Astrocyte (in vitro differentiated cells and primary cell): ENCODE data around the gene IL21R.

Experiments
- EZH2 ChIP-seq: IDR thresholded peaks from 2 replicates; pipeline ENCODE4 v1.6.1; 2012; ENCODE audit warnings: mild to moderate bottlenecking, low read length, inconsistent platforms; ENCODE audit not compliant: insufficient read depth
- TF ChIP-seq, protein P1 (sequence below): IDR thresholded peaks from 2 replicates; pipeline ENCODE4 v1.5.1; 2011; ENCODE audit warnings: low read depth, mild to moderate bottlenecking, inconsistent platforms, low read length, moderate library complexity; ENCODE audit not compliant: insufficient read depth

DNA sequence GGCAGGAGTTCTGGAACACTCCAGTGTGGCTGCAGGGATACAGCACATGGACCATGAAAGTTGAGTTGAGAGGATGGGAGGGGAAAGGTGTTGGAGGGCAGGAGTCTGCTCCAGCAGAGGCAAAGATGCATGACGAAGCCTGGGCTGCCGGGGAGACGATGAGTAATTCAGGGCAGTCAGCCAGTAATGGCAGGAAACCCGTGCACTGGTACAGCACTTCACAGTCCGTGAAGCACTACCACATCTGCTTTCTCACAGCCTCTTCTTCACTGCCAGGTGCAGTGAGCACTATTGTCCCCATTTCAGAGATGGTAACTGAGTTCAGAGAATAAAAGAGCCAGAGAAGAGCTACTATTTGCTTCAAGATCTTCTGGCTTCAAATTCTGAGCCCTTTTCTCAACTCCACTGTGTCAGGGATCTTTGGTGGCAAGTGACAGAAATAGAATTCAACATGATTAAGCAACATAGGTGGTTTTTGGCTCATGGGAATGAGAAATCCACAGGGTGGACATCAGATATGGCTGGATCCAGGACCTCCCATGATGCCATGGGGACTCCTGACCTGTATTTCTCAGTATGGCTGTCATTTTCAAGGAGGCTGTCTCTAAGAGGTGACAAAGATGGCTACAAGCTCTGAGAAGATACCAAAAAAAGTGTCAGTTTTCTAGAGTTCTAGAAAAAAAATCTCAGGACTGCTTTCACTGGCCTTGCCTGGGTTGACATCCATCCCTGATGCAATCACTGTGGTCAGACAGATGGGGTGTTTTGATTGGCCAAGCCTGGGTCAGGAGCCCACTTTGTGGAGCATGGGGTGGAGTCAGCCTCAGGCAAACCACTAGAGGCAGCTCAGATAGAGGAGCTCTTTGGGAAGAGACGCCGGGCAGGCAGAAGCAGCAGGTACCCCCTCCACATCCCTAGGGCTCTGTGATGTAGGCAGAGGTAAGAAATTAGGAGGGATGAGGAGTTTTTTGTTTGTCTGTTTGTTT lies 24.7 kb downstream of the IL21R start:
- TF ChIP-seq, protein P1, sequence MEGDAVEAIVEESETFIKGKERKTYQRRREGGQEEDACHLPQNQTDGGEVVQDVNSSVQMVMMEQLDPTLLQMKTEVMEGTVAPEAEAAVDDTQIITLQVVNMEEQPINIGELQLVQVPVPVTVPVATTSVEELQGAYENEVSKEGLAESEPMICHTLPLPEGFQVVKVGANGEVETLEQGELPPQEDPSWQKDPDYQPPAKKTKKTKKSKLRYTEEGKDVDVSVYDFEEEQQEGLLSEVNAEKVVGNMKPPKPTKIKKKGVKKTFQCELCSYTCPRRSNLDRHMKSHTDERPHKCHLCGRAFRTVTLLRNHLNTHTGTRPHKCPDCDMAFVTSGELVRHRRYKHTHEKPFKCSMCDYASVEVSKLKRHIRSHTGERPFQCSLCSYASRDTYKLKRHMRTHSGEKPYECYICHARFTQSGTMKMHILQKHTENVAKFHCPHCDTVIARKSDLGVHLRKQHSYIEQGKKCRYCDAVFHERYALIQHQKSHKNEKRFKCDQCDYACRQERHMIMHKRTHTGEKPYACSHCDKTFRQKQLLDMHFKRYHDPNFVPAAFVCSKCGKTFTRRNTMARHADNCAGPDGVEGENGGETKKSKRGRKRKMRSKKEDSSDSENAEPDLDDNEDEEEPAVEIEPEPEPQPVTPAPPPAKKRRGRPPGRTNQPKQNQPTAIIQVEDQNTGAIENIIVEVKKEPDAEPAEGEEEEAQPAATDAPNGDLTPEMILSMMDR: no peak
- TF ChIP-seq EZH2: no peak
